NCI-H1092 treated with DMSO at 0.1 percent for 48 hours (cell line): ENCODE data around the gene REN.
A peak's percentile ranks its signal among the peaks of the same experiment; 100 is the strongest.

ENCODE experiments used
- DNase-seq: peaks from one replicate; lab custom pipeline; 2025; lab: John Stamatoyannopoulos, UW

The REN gene

GRCh38 chr1:204190212-204191211, 24.4 kb upstream of the REN start:
- DNase-seq, result peak; percentile 55

- no peak for DNase-seq
Observed at GRCh38 chr1:204188959-204189639, 23.0 kb upstream of the REN start.

- DNase-seq, result no peak
Observed at GRCh38 chr1:204186597-204186996, 20.5 kb upstream of the REN start.

- no peak for DNase-seq
Observed at GRCh38 chr1:204181116-204181515, 15.0 kb upstream of the REN start.

GRCh38 chr1:204180133-204180532, 14.0 kb upstream of the REN start:
- no peak for DNase-seq

GRCh38 chr1:204178487-204179281, 12.5 kb upstream of the REN start:
- DNase-seq, result no peak

GRCh38 chr1:204177133-204177532, 11.0 kb upstream of the REN start:
- no peak for DNase-seq

GRCh38 chr1:204176049-204176448, 9.9 kb upstream of the REN start:
- no peak for DNase-seq

GRCh38 chr1:204174958-204175357, 8.8 kb upstream of the REN start:
- DNase-seq, result no peak

GRCh38 chr1:204172404-204173029, 6.4 kb upstream of the REN start:
- DNase-seq, result no peak

GRCh38 chr1:204171751-204172178, 5.6 kb upstream of the REN start:
- DNase-seq, result no peak

GRCh38 chr1:204170494-204171155, 4.5 kb upstream of the REN start:
- DNase-seq, result no peak

- no peak for DNase-seq
Observed at GRCh38 chr1:204169858-204170257, 3.7 kb upstream of the REN start.

GRCh38 chr1:204167730-204168129, 1.6 kb upstream of the REN start:
- no peak for DNase-seq

GRCh38 chr1:204162494-204163074, 3.6 kb downstream of the REN start:
- peak; percentile 90 for DNase-seq

GRCh38 chr1:204161609-204162493, 4.3 kb downstream of the REN start:
- no peak for DNase-seq

GRCh38 chr1:204157962-204158361, 8.2 kb downstream of the REN start:
- no peak for DNase-seq

- no peak for DNase-seq
Observed at GRCh38 chr1:204155881-204156280, 10.3 kb downstream of the REN start.

- DNase-seq, result peak; percentile 10
Observed at GRCh38 chr1:204154568-204155255, 11.4 kb downstream of the REN start.
